Mammary epithelial cell (primary cell): ENCODE data around the gene OLFM2.

Experiments used
- EZH2 ChIP-seq: IDR thresholded peaks from 2 replicates; pipeline ENCODE4 v1.6.1; 2012; ENCODE audit warnings: low read length, inconsistent platforms, borderline replicate concordance
- TF ChIP-seq, protein P1 (sequence below), 2 donors: IDR thresholded peaks in 1 of 2; conservative IDR thresholded peaks in 1 of 2; 2 replicates each; pipeline ENCODE4 v1.5.1; 2011 to 2012; ENCODE audit warnings: inconsistent platforms in 2 of 2, low read length in 2 of 2, mild to moderate bottlenecking in 2 of 2, control low read depth in 1 of 2, low read depth in 1 of 2; ENCODE audit not compliant: insufficient read depth in 1 of 2; ENCODE audit errors: extremely low read depth in 1 of 2

DNA sequence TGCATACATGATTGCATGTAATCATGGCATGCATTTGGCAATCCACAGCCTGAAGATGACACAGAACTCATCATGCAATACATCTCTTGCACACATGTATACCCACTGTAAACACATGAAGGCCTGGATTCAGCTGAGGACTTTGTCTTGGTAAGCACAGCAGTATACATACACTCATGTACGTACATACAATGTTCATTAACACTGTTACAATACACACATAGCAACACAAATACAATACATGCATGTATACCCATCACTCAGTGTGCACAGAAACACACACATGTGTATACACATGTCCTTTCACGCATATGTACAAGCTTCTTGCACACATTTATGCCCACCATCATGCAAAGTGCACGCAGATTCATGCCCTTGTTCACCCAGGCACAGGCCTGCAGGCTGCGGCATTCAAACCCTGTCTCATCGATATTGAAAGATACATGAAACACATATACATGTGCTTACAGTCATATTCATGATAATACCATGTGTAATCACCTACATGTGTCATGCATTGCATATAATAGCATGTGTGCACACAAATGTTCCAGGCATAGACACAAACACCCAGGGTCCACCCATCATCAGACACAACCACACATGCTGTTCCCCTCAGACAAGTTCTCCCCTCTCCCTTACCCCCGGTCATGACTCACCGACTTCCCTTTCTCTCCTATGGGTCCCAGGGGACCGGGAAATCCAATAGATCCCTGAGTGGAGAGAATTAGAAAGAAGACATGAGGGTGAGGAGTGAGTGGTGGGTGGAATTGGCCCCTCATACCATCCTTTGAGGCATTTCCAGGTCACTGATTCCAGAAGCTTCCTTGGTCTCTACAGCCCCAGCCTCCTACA is 45.3 kb upstream of the OLFM2 start:
- TF ChIP-seq, protein P1, sequence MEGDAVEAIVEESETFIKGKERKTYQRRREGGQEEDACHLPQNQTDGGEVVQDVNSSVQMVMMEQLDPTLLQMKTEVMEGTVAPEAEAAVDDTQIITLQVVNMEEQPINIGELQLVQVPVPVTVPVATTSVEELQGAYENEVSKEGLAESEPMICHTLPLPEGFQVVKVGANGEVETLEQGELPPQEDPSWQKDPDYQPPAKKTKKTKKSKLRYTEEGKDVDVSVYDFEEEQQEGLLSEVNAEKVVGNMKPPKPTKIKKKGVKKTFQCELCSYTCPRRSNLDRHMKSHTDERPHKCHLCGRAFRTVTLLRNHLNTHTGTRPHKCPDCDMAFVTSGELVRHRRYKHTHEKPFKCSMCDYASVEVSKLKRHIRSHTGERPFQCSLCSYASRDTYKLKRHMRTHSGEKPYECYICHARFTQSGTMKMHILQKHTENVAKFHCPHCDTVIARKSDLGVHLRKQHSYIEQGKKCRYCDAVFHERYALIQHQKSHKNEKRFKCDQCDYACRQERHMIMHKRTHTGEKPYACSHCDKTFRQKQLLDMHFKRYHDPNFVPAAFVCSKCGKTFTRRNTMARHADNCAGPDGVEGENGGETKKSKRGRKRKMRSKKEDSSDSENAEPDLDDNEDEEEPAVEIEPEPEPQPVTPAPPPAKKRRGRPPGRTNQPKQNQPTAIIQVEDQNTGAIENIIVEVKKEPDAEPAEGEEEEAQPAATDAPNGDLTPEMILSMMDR (conservative IDR thresholded peaks at IDR 0.05 in 1 of 2, IDR thresholded peaks at IDR 0.05 in 1 of 2; ENCODE audit: extremely low read depth in 1 of 2, insufficient read depth in 1 of 2, low read depth in 1 of 2, low read length in 2 of 2), result no peak
- no peak for TF ChIP-seq EZH2
